ENCODE measurements around the gene UGT2B10.
"Not testable (repeated sequence)": the region's sequence is repeated elsewhere in the genome, so short reads cannot be mapped to it uniquely, and the experiment has no call there.

UGT2B10 gene

GRCh38 chr4:68815617-68816409, at the start of gene UGT2B10:
TSS of gene UGT2B10 (plus strand) at chr4:68815994. CDS start at chr4:68816020, 26 bp downstream.
- DNase-seq (ENCODE audit: low read depth, low spot score), result not testable (repeated sequence)

- not testable (repeated sequence) for DNase-seq (ENCODE audit: low read depth, low spot score)
Measured at GRCh38 chr4:68771836-68772235, 44.0 kb upstream of the UGT2B10 start.

- DNase-seq (ENCODE audit: low read depth, low spot score), result no peak
Measured at GRCh38 chr4:68773699-68774098, 42.1 kb upstream of the UGT2B10 start.

- DNase-seq (ENCODE audit: low read depth, low spot score), result no peak
Measured at GRCh38 chr4:68780232-68780631, 35.6 kb upstream of the UGT2B10 start.

- DNase-seq (ENCODE audit: low read depth, low spot score), result no peak
Measured at GRCh38 chr4:68797048-68797447, 18.7 kb upstream of the UGT2B10 start.

GRCh38 chr4:68797618-68798017, 18.2 kb upstream of the UGT2B10 start:
- no peak for DNase-seq (ENCODE audit: low read depth, low spot score)

- DNase-seq (ENCODE audit: low read depth, low spot score), result no peak
Measured at GRCh38 chr4:68803013-68803412, 12.8 kb upstream of the UGT2B10 start.

- no peak for DNase-seq (ENCODE audit: low read depth, low spot score)
Measured at GRCh38 chr4:68808060-68808459, 7.7 kb upstream of the UGT2B10 start.

- no peak for DNase-seq (ENCODE audit: low read depth, low spot score)
Measured at GRCh38 chr4:68810919-68811318, 4.9 kb upstream of the UGT2B10 start.

- not testable (repeated sequence) for DNase-seq (ENCODE audit: low read depth, low spot score)
Measured at GRCh38 chr4:68816410-68817265, 844 bp downstream of the UGT2B10 start.

GRCh38 chr4:68817386-68817785, 1.6 kb downstream of the UGT2B10 start:
- no peak for DNase-seq (ENCODE audit: low read depth, low spot score)

GRCh38 chr4:68818030-68818462, 2.3 kb downstream of the UGT2B10 start:
- DNase-seq (ENCODE audit: low read depth, low spot score), result not testable (repeated sequence)

GRCh38 chr4:68831642-68832041, 15.8 kb downstream of the UGT2B10 start:
- no peak for DNase-seq (ENCODE audit: low read depth, low spot score)

- no peak for DNase-seq (ENCODE audit: low read depth, low spot score)
Measured at GRCh38 chr4:68850293-68850692, 34.5 kb downstream of the UGT2B10 start.

- no peak for DNase-seq (ENCODE audit: low read depth, low spot score)
Measured at GRCh38 chr4:68855771-68856170, 40.0 kb downstream of the UGT2B10 start.

- no peak for DNase-seq (ENCODE audit: low read depth, low spot score)
Measured at GRCh38 chr4:68858039-68858438, 42.2 kb downstream of the UGT2B10 start.

GRCh38 chr4:68859655-68860054, 43.9 kb downstream of the UGT2B10 start:
- no peak for DNase-seq (ENCODE audit: low read depth, low spot score)

- DNase-seq (ENCODE audit: low read depth, low spot score), result no peak
Measured at GRCh38 chr4:68861057-68861456, 45.3 kb downstream of the UGT2B10 start.

GRCh38 chr4:68864438-68865187, 48.8 kb downstream of the UGT2B10 start:
- no peak for DNase-seq (ENCODE audit: low read depth, low spot score)

GRCh38 chr4:68865188-68865638, 49.4 kb downstream of the UGT2B10 start:
- no peak for DNase-seq (ENCODE audit: low read depth, low spot score)

- DNase-seq (ENCODE audit: low read depth, low spot score), result no peak
Measured at GRCh38 chr4:68865760-68866159, 50.0 kb downstream of the UGT2B10 start.

- DNase-seq (ENCODE audit: low read depth, low spot score), result no peak
Measured at GRCh38 chr4:68869274-68869773, 53.5 kb downstream of the UGT2B10 start.

Data from activated naive CD8-positive, alpha-beta T cell treated with anti-CD3 and anti-CD28 coated beads, Interleukin-2, amount 50 U/mL, for 16 hours (primary cell).